ENCODE data around the gene UNC13C. TPM values are rescaled to one million over a fixed set of nuclear protein-coding genes. Genes with fewer than 3 reads are reported as not detected.

Gene UNC13C
- polyA plus RNA-seq, 1 of the 3 experiments (the other 2 are of a cell fraction), result not detected

GRCh38 chr15:54482251-54482650 is 504.0 kb downstream of the UNC13C start:
- Histone ChIP-seq H3K36me3 (replicated peaks in 1 of 2; ENCODE audit: control insufficient read depth in 1 of 2, insufficient read depth in 2 of 2, low read length in 1 of 2) (no peaks in the 10 kb centered on the region), H3K4me2 (no peak overlapping the region), H4K20me1 (ENCODE audit: insufficient read depth) (no peaks in the 10 kb centered on the region), H3K4me1 (ENCODE audit: control insufficient read depth in 1 of 2, insufficient read depth in 2 of 2, low read depth in 1 of 2, low read length in 1 of 2) (no peaks in the 10 kb centered on the region), H3K9me3 (no peaks in the 10 kb centered on the region), H3K27me3 (ENCODE audit: insufficient read depth) (no peaks in the 10 kb centered on the region), H3K79me2 (ENCODE audit: insufficient read depth) (no peaks in the 10 kb centered on the region), H3K9ac (no peak overlapping the region), H3K9me2 (no peaks in the 10 kb centered on the region), H2AFZ (ENCODE audit: low read depth) (no peak overlapping the region), H3K4me3 (ENCODE audit: low read depth in 2 of 2, low read length in 1 of 2) (no peak overlapping the region), H3K27ac (ENCODE audit: low read depth in 2 of 2, low read length in 1 of 2) (no peak overlapping the region), H3F3A (replicated peaks; ENCODE audit: insufficient read depth) (no peaks in the 10 kb centered on the region)
- POLR2A ChIA-PET, result no interaction called here
- TF ChIP-seq FOXM1 (IDR thresholded peaks at IDR 0.05; ENCODE audit: low read depth), result no peak
- TF ChIP-seq, protein P1, sequence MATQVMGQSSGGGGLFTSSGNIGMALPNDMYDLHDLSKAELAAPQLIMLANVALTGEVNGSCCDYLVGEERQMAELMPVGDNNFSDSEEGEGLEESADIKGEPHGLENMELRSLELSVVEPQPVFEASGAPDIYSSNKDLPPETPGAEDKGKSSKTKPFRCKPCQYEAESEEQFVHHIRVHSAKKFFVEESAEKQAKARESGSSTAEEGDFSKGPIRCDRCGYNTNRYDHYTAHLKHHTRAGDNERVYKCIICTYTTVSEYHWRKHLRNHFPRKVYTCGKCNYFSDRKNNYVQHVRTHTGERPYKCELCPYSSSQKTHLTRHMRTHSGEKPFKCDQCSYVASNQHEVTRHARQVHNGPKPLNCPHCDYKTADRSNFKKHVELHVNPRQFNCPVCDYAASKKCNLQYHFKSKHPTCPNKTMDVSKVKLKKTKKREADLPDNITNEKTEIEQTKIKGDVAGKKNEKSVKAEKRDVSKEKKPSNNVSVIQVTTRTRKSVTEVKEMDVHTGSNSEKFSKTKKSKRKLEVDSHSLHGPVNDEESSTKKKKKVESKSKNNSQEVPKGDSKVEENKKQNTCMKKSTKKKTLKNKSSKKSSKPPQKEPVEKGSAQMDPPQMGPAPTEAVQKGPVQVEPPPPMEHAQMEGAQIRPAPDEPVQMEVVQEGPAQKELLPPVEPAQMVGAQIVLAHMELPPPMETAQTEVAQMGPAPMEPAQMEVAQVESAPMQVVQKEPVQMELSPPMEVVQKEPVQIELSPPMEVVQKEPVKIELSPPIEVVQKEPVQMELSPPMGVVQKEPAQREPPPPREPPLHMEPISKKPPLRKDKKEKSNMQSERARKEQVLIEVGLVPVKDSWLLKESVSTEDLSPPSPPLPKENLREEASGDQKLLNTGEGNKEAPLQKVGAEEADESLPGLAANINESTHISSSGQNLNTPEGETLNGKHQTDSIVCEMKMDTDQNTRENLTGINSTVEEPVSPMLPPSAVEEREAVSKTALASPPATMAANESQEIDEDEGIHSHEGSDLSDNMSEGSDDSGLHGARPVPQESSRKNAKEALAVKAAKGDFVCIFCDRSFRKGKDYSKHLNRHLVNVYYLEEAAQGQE (IDR thresholded peaks at IDR 0.05; ENCODE audit: low read depth, low read length), result no peak
- TF ChIP-seq POLR2AphosphoS5 (IDR thresholded peaks at IDR 0.05; ENCODE audit: low read depth, low read length), result no peak
- no peak for TF ChIP-seq TEAD4 (IDR thresholded peaks at IDR 0.05; ENCODE audit: borderline replicate concordance, insufficient read depth)
- TF ChIP-seq, protein P2, sequence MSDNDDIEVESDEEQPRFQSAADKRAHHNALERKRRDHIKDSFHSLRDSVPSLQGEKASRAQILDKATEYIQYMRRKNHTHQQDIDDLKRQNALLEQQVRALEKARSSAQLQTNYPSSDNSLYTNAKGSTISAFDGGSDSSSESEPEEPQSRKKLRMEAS (IDR thresholded peaks at IDR 0.05; ENCODE audit: low read depth), result no peak
- TF ChIP-seq NRF1 (IDR thresholded peaks at IDR 0.05; ENCODE audit: low read depth, low read length), result no peak
- TF ChIP-seq, protein P3, sequence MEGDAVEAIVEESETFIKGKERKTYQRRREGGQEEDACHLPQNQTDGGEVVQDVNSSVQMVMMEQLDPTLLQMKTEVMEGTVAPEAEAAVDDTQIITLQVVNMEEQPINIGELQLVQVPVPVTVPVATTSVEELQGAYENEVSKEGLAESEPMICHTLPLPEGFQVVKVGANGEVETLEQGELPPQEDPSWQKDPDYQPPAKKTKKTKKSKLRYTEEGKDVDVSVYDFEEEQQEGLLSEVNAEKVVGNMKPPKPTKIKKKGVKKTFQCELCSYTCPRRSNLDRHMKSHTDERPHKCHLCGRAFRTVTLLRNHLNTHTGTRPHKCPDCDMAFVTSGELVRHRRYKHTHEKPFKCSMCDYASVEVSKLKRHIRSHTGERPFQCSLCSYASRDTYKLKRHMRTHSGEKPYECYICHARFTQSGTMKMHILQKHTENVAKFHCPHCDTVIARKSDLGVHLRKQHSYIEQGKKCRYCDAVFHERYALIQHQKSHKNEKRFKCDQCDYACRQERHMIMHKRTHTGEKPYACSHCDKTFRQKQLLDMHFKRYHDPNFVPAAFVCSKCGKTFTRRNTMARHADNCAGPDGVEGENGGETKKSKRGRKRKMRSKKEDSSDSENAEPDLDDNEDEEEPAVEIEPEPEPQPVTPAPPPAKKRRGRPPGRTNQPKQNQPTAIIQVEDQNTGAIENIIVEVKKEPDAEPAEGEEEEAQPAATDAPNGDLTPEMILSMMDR (IDR thresholded peaks at IDR 0.05), result no peak
- TF ChIP-seq SIN3A (IDR thresholded peaks at IDR 0.05; ENCODE audit: borderline replicate concordance, low read depth, low read length), result no peak
- TF ChIP-seq IRF3 (IDR thresholded peaks at IDR 0.05; ENCODE audit: low read depth, low read length), result no peak
- no peak for TF ChIP-seq ELF1 (IDR thresholded peaks at IDR 0.05)
- no peak for TF ChIP-seq TAF1 (IDR thresholded peaks at IDR 0.05; ENCODE audit: borderline replicate concordance, low read depth, low read length)
- TF ChIP-seq NFIC (IDR thresholded peaks at IDR 0.05; ENCODE audit: borderline replicate concordance), result no peak
- no peak for TF ChIP-seq EP300 (IDR thresholded peaks at IDR 0.05; ENCODE audit: borderline replicate concordance in 1 of 2, low read depth in 1 of 2, low read length in 1 of 2)
- no peak for TF ChIP-seq YY1 (IDR thresholded peaks at IDR 0.05; ENCODE audit: low read depth)
- TF ChIP-seq GATA2 (CRISPR knock-in tag; IDR thresholded peaks at IDR 0.05), result no peak
- WGBS (ENCODE audit: low lambda C conversion rate), result 2% methylated on average over 4 of the region's 5 CpGs
- no peak for DNase-seq
- CTCF ChIA-PET, result no interaction called here
